Ecto neural progenitor cell (in vitro differentiated cells): ENCODE measurements around the gene TRAF1.
A peak's percentile ranks its signal among the peaks of the same experiment; 100 is the strongest.

Experiments
- DNase-seq: peaks from one replicate; pipeline ENCODE4 v3.0.0-alpha.2; 2018; ENCODE audit warnings: low spot score

TRAF1 gene

GRCh38 chr9:120941046-120941770, 14.6 kb upstream of the TRAF1 start:
- DNase-seq, result no peak

DNA sequence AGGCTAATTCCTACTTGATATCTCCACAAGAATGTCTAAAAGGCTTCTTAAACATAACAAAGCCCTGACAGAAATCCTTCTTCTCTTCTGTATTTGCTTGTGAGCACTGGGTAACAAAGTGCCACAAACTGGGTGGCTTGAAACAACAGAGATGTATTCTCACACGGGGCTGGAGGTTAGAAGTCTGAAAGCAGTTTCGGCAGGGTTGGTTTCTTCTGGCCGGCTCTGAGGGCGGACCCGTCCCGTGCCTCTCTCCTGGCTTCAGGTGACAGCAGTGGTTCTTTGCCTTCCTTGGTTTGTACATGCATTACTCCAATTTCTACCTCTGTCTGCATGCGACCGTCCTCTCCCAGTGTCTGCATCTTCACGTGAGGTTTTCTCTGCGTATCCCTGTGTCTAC, 14.0 kb upstream of the TRAF1 start:
- DNase-seq, result no peak

GRCh38 chr9:120938851-120939250, 12.3 kb upstream of the TRAF1 start:
- no peak for DNase-seq

DNA sequence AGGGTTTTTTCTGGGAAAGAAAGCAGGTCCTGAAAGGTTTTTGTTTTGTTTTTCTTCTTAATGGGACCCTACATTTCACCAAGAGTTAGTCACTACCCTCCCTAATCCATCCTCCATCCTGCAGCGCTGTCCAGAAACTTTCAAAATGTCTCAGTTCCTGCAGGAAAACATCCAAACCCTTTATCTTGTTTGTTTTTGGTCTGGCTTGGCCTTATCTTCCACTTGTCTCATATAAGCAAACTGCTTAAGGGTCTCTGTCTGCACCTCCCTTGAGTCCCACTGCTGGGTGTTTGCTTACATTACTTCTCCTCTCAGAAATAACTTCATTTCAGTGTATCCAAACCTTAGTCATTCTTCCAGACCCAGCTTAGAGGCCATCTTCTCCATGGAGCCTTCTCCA, 11.0 kb upstream of the TRAF1 start:
- DNase-seq, result no peak

GRCh38 chr9:120937127-120937526, 10.5 kb upstream of the TRAF1 start:
- DNase-seq, result peak; percentile 1

- DNase-seq, result no peak
Observed at GRCh38 chr9:120936764-120937122, 10.1 kb upstream of the TRAF1 start.

- DNase-seq, result peak; percentile 89
Observed at GRCh38 chr9:120936011-120936763, 9.6 kb upstream of the TRAF1 start.

- DNase-seq, result peak; percentile 29
Observed at GRCh38 chr9:120935383-120935857, 8.8 kb upstream of the TRAF1 start.

- peak; percentile 16 for DNase-seq
Observed at GRCh38 chr9:120934281-120934680, 7.7 kb upstream of the TRAF1 start.

- peak; percentile 23 for DNase-seq
Observed at GRCh38 chr9:120933310-120934055, 6.9 kb upstream of the TRAF1 start.

GRCh38 chr9:120932086-120932823, 5.7 kb upstream of the TRAF1 start:
- no peak for DNase-seq

DNA sequence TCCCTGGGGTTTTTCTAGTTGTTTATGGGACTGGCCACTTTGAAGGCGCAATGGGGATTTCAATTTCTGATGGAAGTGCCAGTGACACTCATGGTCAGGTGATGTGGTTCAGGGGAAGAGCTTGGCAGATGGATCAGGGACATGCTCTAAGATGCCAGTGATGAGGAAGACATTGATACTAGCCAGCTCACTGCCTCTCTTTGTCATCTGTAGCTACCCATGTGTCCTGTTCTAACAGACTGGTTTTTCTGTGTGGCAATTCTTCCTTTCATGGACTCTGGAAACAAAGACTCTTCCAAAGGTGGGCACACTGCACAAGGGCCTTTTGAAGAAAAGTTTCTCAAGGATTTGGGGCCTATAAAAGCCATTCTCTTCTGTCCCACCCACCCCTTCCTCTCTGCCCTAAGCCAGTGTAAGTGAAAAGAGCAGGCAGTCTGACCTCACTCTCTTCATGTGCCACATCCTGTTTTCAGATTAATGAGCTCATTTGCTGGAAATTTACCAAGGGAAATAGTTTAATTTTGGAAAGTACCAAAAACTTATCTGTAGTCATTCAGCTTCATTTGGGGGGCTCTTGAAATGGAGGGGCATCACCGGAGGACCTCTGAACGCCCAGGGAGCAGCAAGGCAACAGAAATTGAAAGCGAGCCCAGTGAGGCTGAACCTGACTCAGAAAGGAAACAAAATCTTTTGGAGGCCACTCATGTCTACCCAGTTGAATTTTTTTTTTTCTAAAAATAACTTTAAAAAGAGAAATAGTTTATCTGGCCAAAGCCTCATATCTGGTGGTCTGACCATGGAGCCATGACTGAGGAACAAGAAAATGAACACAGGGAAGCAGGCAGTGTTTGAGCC, 4.9 kb upstream of the TRAF1 start:
- no peak for DNase-seq

GRCh38 chr9:120929229-120929791, 2.7 kb upstream of the TRAF1 start:
- DNase-seq, result no peak

DNA sequence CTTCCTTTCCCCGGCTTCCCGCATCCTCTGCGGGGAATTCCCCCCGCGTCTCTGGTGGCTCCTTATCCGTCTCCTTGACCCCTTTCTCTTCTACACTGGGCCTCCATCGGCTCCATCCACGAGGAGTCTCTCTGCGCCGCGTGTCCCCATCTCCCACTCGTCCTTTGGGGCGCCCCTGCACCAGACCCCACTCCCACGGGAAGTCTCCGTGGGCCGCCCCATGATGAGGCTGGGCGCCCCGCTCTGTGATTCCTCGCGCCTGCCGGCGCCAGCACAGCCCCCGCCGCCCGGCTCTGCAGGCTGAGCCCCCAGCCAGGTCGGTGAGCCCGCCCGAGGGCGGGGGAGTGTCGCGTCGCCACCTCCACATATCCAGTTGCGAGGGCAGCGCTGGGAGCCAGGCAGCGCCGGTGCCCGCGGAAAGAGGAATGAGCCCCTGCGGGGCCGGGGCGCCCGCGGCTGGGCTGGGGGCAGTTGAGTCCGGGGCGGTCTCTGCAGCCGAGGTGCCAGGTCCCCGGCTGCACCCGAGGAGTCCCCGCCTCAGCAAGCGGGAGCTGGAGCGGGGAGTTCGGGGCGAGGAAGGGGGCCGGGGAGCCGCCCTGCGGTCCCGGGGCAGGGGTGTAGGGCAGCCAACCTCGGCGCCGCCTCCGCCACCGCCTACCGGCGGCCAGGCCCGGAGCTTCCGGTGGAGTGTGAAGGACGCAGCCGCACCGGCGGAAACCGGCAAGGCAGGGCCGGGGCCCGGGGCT, 2.1 kb upstream of the TRAF1 start:
- DNase-seq, result peak; percentile 84

- DNase-seq, result no peak
Observed at GRCh38 chr9:120928015-120928482, 1.5 kb upstream of the TRAF1 start.

GRCh38 chr9:120927269-120928014, 846 bp upstream of the TRAF1 start:
- no peak for DNase-seq

- no peak for DNase-seq
Observed at GRCh38 chr9:120925535-120926396, 830 bp downstream of the TRAF1 start.
